Mononuclear cell (primary cell): ENCODE measurements around the gene CBX4. TPM values are rescaled to one million over a fixed set of nuclear protein-coding genes. Genes with fewer than 3 reads are reported as not detected.

Experiments used
- H3K27me3 ChIP-seq: 2 replicates; pipeline ENCODE4 v1.6.0; 2011; ENCODE audit warnings: low read length, control low read depth; ENCODE audit not compliant: insufficient read depth
- H3K4me1 ChIP-seq: 2 replicates; pipeline ENCODE4 v1.5.1; 2011; ENCODE audit warnings: mild to moderate bottlenecking, low read length, control low read depth; ENCODE audit not compliant: insufficient read depth
- H3K4me3 ChIP-seq: 2 replicates; pipeline ENCODE4 v1.5.1; 2011; ENCODE audit warnings: mild to moderate bottlenecking, low read length, moderate library complexity
- H3K9me3 ChIP-seq: 2 replicates; pipeline ENCODE4 v1.5.1; 2011; ENCODE audit warnings: low read depth, mild to moderate bottlenecking, control low read depth, low read length
- total RNA-seq: library from RNA; depleted of rRNA; stranded (reverse); fragments of >200 nt; gene quantifications from one replicate; pipeline ENCODE4 v1.2.3, GENCODE V29; 2012

The CBX4 gene
- total RNA-seq, 1 donor: 77.2 TPM

- peaks cover 12% of the 10 kb centered on the region for H3K4me1 ChIP-seq
- H3K27me3 ChIP-seq: peaks cover 22% of the 10 kb centered on the region
- no peak overlapping the region for H3K4me3 ChIP-seq
- H3K9me3 ChIP-seq: no peaks in the 10 kb centered on the region
Measured at GRCh38 chr17:79850571-79851460, 11.6 kb upstream of the CBX4 start.

GRCh38 chr17:79849953-79850352 is 10.7 kb upstream of the CBX4 start:
- Histone ChIP-seq H3K9me3 (no peaks in the 10 kb centered on the region), H3K4me1 (peaks cover 20% of the 10 kb centered on the region), H3K27me3 (peaks cover 31% of the 10 kb centered on the region), H3K4me3 (no peak overlapping the region)

- Histone ChIP-seq H3K27me3 (peaks cover 39% of the 10 kb centered on the region), H3K4me1 (peaks cover 34% of the 10 kb centered on the region), H3K9me3 (no peaks in the 10 kb centered on the region), H3K4me3 (no peak overlapping the region)
Measured at GRCh38 chr17:79848370-79848766, 9.1 kb upstream of the CBX4 start.

- peaks cover 36% of the 10 kb centered on the region for H3K4me1 ChIP-seq
- H3K27me3 ChIP-seq: peaks cover 44% of the 10 kb centered on the region
- H3K9me3 ChIP-seq: no peaks in the 10 kb centered on the region
- H3K4me3 ChIP-seq: no peak overlapping the region
Measured at GRCh38 chr17:79847698-79848369, 8.6 kb upstream of the CBX4 start.

GRCh38 chr17:79845601-79845949 is 6.3 kb upstream of the CBX4 start:
- Histone ChIP-seq H3K9me3 (no peaks in the 10 kb centered on the region), H3K4me1 (peaks cover 53% of the 10 kb centered on the region), H3K4me3 (no peak overlapping the region), H3K27me3 (peaks cover 66% of the 10 kb centered on the region)

- Histone ChIP-seq H3K4me3 (no peak overlapping the region), H3K4me1 (peaks cover 58% of the 10 kb centered on the region), H3K27me3 (peaks cover 69% of the 10 kb centered on the region), H3K9me3 (no peaks in the 10 kb centered on the region)
Measured at GRCh38 chr17:79844869-79845600, 5.8 kb upstream of the CBX4 start.

- Histone ChIP-seq H3K27me3 (peaks cover 73% of the 10 kb centered on the region), H3K4me1 (peaks cover 63% of the 10 kb centered on the region), H3K9me3 (no peaks in the 10 kb centered on the region), H3K4me3 (no peak overlapping the region)
Measured at GRCh38 chr17:79843816-79844800, 4.9 kb upstream of the CBX4 start.

GRCh38 chr17:79843474-79843815 is 4.2 kb upstream of the CBX4 start:
- H3K9me3 ChIP-seq: no peaks in the 10 kb centered on the region
- peaks cover 72% of the 10 kb centered on the region for H3K27me3 ChIP-seq
- no peak overlapping the region for H3K4me3 ChIP-seq
- H3K4me1 ChIP-seq: peaks cover 63% of the 10 kb centered on the region

GRCh38 chr17:79842656-79843473 is 3.6 kb upstream of the CBX4 start:
- Histone ChIP-seq H3K9me3 (no peaks in the 10 kb centered on the region), H3K4me3 (no peak overlapping the region), H3K27me3 (peaks cover 66% of the 10 kb centered on the region), H3K4me1 (peaks cover 65% of the 10 kb centered on the region)

GRCh38 chr17:79842136-79842655 is 3.0 kb upstream of the CBX4 start:
- Histone ChIP-seq H3K9me3 (no peaks in the 10 kb centered on the region), H3K4me1 (peaks cover 72% of the 10 kb centered on the region), H3K4me3 (no peak overlapping the region), H3K27me3 (peaks cover 62% of the 10 kb centered on the region)

GRCh38 chr17:79841369-79842135 is 2.3 kb upstream of the CBX4 start:
- H3K4me1 ChIP-seq: peaks cover 78% of the 10 kb centered on the region
- no peaks in the 10 kb centered on the region for H3K9me3 ChIP-seq
- H3K27me3 ChIP-seq: peaks cover 58% of the 10 kb centered on the region
- H3K4me3 ChIP-seq: no peak overlapping the region

GRCh38 chr17:79840989-79841286 is 1.7 kb upstream of the CBX4 start:
- H3K4me3 ChIP-seq: no peak overlapping the region
- H3K9me3 ChIP-seq: no peaks in the 10 kb centered on the region
- peaks cover 51% of the 10 kb centered on the region for H3K27me3 ChIP-seq
- H3K4me1 ChIP-seq: peaks cover 82% of the 10 kb centered on the region

- H3K4me3 ChIP-seq: no peak overlapping the region
- peaks cover 46% of the 10 kb centered on the region for H3K27me3 ChIP-seq
- H3K9me3 ChIP-seq: no peaks in the 10 kb centered on the region
- peaks cover 82% of the 10 kb centered on the region for H3K4me1 ChIP-seq
Measured at GRCh38 chr17:79840269-79840988, 1.2 kb upstream of the CBX4 start.
